GOT3 (cell line): ENCODE measurements around the gene MYRIP.
"Not testable (repeated sequence)": the region's sequence is repeated elsewhere in the genome, so short reads cannot be mapped to it uniquely, and the experiment has no call there.

ENCODE experiments used
- DNase-seq: peaks from one replicate; lab custom pipeline; 2025; ENCODE audit warnings: mixed read lengths; lab: John Stamatoyannopoulos, UW

MYRIP gene

GRCh38 chr3:40237159-40237558 is 427.8 kb downstream of the MYRIP start:
- DNase-seq: no peak

DNA sequence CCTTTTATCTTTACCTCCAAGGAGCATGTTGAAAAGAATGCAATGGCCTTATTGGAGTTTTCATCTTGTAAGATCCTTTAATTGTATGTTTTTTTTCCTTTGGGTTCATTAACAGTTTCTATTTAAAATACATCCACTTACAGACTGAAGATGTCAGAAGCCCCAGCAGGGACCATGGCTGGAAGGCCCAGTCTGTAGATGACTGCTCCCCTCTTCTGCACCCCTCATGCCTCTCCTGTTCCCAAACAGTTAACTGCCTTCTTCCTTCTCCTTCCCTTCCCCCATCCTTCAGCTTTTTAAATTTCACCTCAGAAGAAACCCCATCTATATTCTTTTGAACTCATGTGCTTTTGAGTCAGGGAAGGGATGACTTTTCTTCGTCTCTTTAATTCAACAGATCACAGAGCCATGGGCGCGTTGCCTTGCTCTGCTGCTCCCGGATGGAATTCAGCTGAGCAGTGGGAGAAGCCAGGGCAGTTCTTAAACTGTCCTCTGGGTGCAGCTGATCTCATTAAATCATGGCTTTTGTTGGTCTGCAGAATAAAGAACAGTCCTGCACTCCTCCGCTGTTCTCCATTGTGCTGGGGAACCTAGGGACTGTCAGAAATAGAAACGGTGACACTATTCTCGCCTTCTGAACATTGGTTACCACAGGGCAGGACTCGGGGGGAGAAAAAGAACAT is 428.6 kb downstream of the MYRIP start:
- no peak for DNase-seq

DNA sequence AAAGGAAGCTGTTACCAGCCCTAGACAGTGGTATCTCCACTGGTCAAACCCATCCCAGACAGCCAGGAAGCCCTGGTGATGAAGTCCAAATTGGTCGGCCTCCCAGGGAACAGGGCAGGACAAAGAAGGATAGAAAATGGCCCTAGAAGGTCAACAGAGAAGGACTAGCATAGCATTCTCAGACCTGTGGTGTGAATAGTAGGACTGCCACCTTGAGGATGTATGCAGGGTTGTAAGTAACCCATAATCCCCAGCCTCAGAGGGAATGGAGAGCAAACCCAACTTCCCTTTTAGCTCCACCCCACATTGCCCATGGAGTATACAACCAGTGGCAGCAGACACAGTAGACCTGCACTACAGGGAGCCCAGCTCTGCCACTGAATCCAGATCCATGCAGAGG is 431.5 kb downstream of the MYRIP start:
- DNase-seq: no peak

DNA sequence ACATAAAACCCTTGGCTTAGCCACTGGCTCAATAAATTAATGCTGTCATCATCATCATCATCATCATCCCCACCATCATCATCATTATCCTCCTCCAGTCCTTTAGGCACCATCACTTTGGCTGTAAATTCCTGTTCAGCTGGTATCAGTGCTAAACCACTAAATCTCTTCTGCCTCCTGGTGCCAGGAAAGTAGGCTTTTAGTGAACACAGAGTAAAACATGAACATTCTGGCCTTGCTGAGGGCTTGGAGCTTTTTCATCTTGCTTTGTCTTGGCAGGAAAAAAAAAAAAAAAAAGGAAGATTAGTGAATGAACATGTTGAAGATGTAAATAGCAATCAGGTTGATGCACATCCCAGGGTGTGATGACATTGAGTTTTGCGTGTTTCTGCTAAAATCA is 432.8 kb downstream of the MYRIP start:
- DNase-seq: no peak

DNA sequence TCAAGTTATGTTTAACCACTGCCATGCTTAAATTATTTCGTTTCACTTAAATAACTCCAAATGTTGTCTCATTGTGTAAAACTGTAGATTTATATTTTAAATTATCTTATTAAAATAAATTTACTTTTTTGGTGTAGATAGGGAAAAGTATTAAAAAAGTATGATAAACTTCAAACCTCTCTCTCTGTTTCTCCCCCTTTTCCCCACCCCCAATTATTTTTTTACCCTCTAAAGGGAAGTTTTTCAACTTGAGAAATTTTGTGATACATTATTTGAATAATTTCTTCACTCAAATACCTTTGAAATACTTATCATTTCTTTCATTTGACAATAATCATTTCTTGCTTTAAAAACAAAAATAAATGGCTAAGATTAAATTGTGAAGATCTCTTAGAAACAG is 433.2 kb downstream of the MYRIP start:
- no peak for DNase-seq

DNA sequence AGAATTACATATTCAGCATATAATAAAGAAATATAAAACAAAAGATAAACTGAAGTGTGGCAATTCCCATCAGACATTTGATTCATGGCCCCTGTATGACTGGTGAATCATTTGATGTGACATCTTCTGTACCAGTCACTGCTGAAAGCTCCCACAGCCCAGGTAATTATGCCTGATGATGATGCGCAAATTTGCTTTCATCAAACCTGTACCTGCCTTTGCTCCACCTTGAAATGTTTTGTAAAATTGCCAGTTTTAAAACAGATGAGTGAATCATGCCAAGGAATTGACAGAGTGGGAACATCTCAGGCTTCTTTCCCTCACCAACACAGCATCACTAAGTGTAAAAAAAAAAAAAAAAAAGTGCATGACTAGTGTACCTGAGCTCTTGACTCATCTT is 433.6 kb downstream of the MYRIP start:
- no peak for DNase-seq

DNA sequence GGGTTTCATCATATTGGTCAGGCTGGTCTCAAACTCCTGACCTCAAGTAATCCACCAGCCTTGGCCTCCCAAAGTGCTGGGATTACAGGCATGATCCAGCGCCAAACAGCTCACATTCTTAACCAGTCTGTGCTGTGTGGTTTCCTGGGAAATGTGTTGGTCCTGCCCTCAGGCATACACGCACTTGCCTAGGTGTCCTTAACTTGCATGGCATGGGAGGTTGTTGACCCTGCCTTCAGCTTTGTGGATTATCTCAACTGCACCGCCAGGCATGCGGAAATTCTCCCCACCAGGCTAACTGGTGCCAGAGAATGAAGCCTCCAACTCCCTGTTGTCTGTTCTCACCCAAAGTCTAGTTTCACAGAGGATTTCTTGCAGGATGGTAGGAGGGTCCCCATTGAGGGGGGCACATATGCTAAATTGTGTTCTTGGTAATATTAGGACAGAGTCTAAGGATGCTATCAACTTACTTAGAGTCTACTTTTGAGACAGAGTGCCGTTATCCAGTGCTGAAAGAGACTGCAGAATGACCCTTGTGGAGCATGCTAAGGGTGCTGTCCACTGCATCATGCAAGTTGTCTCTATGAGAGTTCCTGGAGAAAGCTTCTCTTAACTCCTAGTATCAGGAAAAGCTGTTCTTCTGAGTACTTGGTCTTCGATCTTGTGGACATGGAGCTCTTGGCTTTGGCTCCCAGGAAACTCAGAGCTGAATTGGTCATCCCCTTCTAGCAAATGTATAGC is 438.5 kb downstream of the MYRIP start:
- no peak for DNase-seq

GRCh38 chr3:40248591-40248990 is 439.2 kb downstream of the MYRIP start:
- no peak for DNase-seq

GRCh38 chr3:40249168-40249567 is 439.8 kb downstream of the MYRIP start:
- no peak for DNase-seq

GRCh38 chr3:40254491-40254890 is 445.1 kb downstream of the MYRIP start:
- DNase-seq: no peak

GRCh38 chr3:40254891-40255290 is 445.5 kb downstream of the MYRIP start:
- DNase-seq: no peak

- no peak for DNase-seq
Observed at GRCh38 chr3:40255532-40255931, 446.1 kb downstream of the MYRIP start.

DNA sequence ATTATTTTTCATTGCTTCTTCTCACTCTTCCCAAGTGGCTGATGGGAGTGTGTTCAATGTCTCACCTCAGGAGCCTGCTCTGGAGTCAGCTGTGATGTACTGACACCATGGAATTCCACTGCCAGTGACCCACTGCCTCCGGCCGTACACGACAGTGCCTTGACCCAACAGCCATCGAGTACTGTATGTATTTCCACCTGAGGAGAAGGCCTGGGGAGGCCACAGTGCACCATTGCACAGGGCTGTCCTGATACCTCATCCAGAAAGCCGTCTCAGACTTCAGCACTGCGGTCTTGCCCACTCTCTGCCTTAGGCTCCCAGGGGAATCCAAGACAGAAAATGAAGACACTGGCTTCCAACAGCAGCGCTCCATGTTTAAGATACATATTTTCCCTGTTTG is 448.7 kb downstream of the MYRIP start:
- no peak for DNase-seq

DNA sequence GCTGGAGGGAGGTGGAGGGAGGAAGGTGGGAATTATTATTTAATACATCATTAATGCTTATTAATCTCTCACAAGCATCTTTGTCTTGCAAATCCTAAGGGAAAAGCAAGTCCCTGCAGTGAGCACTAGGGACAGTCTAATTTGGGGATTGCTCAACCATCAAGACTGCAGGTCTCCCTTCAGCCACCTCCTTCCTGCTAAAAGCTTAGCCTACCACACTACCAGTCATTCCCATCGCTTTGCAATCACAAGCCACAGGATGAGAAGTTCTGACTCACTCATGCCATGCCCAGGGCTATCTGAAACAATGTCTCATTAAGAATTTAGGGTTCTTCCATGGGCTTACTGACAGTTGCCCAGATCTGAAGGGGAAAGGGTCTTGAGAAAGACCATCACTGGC is 449.1 kb downstream of the MYRIP start:
- DNase-seq: no peak

- DNase-seq: no peak
Observed at GRCh38 chr3:40262331-40262730, 452.9 kb downstream of the MYRIP start.

DNA sequence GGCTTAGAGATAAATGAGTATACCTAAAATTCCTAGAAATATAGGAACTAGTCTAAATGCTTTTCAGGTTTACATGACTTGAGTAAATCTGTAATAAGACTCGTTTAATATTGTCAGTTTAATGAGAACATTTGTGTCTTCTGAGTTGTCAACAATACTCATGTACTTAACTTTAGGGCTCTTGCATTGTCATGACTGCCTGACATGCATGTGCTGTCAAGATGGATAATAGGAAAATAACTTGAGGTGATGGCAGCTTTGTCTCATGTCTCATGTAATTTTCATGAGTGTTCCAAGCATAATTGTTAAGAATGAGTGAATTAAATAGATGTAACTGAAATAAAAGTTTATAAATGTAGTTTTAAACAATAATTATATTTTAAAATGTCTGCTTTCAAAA is 455.0 kb downstream of the MYRIP start:
- no peak for DNase-seq

DNA sequence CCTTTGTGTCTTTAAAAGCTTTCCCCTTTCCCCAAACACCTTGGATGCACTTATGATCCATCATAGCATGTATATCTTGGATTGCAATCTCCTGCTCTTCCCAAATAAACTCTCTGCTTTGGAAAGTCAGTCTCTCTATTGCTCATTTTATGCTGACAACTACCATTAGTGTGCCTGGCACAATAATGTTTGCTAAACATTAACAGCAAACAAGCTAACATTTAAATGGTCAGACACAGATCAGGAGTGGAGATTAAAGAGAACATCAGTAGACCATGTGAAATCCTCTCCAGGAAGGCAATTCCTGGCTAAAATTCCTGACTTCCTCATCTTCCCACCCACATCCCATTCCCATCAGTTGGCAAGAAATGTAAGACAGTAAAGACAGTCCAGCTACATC is 455.8 kb downstream of the MYRIP start:
- DNase-seq: no peak

DNA sequence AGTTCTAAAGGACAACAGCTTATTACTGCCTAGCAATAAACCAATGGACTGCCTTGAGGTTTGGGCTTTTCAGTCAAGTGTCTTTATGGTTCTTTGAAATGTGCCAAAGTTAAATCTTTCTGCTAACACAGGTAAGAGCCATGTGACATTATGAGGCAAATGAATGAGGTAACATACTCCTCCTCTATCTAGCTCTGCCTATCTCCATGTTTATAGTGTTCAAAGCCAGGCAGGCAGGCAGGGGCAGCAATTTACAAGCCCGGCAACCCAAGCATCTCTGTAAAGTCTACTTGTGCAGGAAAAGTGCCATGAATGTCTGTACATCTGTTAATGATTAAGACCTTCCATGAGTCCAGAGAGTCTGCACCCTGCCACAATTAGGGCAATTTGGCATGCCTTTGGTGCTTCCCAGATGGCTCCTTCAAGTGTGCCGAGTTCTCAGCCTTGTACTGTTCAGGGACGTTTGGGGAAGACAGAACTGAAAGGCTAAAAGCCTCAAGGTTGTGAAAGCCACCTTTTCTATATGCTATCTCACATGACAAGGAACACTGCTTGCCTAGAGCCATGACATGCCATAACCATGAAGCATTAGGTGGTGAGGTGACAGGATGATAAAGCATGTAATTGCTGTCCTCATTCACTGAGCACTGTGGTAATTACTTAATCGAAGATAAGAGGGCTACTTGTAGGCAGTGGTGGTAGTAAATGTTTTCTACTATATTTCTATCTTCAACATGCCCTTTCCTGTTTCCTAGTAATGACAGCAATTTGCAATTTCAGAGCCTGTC is 458.7 kb downstream of the MYRIP start:
- DNase-seq: no peak

GRCh38 chr3:40268802-40269524 is 459.6 kb downstream of the MYRIP start:
- no peak for DNase-seq

DNA sequence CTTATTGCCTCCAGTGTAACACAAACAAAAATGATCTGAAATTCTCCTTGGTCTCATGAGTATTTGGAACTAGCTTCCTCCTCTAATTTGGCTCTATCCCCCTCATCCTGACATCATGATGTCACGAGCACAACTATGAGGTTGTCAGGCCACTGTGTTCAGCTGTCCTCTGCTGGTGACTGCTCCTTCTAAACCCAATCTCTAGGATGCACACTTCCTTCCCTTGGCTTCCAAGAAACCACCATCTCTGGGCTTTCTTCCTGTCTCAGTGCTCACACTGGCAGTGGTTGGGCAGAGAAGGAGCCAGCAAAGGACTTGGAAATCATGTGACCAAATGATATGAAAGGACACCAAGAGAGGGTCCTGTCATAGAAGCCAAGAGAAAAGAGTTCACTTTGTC is 469.4 kb downstream of the MYRIP start:
- DNase-seq: no peak

DNA sequence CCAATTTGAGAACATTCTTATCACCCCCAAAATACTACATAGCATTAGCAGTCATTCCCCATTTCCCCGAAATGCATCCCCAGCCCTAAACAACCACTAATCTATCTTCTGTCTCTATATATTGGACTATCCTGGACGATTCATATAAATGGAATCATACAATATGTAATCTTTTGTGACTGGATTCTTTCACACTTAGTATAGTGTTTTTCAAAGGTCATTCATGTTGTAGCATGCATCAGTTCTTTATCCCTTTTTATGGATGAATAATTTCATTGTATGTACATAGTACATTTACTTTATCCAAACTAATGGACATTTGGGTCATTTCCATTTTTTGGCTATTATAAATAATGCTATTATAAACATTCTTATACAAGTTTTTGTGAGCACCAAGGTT is 472.6 kb downstream of the MYRIP start:
- DNase-seq: no peak

DNA sequence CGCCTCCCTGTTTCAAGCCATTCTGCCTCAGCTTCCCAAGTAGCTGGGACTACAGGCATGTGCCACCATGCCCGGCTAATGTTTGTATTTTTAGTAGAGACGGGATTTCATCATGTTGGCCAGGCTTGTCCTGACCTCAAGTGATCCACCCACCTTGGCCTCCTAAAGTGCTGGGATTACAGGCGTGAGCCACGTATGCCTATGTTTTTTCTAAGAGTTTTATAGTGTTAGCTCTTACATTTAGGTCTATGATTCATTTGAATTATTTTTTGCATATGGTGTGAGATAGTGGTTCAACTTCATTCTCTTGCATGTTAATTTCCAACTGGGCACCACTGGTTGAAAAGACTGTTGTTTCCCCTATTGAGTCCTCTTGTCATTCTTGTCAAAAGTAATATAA is 473.6 kb downstream of the MYRIP start:
- DNase-seq: not testable (repeated sequence)
